ENCODE measurements around the gene NMRK2.

- TF ChIP-seq CTCF (IDR thresholded peaks at IDR 0.05) (no peak), POLR2A (IDR thresholded peaks at IDR 0.05) (peak; percentile 8 to 19)
Measured at GRCh38 chr19:3968556-3969434, 35.9 kb downstream of the NMRK2 start.

All from gastroesophageal sphincter (tissue), 3 donors.